HG03521 (cell line): ENCODE results near the gene MTHFD2L.
A peak's percentile ranks its signal among the peaks of the same experiment; 100 is the strongest.

Experiments used
- ATAC-seq: cut with Tn5 transposase; IDR thresholded peaks from one replicate; pipeline ENCODE4 v1.9.1; 2021; ENCODE audit warnings: mild to moderate bottlenecking, moderate library complexity; ENCODE audit not compliant: unreplicated experiment

The MTHFD2L gene

DNA sequence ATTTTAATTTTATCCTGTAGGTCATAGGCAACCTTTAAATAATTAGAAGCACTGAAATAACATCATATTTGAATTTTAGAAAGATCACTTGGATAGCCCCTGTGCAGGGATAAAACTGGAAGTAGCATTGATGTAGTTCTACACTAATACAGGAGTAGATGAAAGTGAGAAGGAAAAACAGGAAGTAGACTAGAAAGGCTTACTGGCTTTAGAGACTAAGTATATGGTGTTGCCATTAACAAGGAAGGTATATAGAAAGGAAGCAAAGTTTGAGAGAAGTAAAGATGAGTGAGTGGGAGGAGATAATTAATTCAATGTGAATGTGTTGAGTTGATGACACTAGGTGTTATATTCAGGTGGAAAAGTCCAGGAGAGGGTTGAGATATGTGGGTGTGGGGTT, 77.2 kb downstream of the MTHFD2L start:
- ATAC-seq = peak; percentile 69

DNA sequence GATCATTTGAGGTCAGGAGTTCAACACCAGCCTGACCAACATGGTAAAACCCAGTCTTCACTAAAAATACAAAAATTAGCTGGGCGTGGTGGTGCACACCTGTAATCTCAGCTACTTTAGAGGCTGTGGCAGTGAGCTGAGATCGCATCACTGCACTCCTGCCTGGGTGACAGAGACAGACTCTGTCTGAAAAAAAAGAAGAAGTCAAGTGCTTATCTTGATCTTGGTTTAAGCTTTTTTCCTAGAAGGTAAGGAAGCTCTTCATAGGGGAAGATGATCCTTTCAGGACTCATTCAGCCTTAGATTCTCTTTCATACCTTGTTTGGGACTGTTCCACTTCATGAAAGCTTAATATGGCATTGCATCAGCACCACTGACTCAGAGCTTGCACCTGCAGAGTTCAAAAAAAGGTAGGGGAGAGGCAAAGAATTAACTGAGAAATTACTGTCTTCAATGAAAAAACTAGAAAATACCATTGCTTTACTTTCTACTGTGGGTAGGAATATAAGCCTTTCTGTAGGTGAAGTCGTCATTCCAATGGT, 79.6 kb downstream of the MTHFD2L start:
- no peak for ATAC-seq

DNA sequence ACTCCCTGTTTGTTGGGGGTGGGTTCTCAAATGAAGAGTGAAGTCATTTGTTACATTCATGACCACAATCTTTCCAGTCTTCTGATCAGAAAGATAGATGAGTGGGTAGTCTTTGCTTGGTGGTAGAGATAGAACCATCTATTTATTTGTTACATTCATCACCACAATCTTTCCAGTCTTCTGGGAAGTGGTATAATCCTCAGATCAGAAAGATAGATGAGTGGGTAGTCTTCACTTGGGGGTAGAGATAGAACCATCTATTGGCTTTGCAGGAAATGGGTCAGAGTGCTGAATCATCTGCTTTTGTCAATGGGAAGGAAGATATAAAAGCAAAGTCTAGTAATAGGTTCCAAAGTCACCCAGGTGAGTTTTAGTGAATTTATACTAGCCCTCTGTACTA, 86.1 kb downstream of the MTHFD2L start:
- no peak for ATAC-seq

DNA sequence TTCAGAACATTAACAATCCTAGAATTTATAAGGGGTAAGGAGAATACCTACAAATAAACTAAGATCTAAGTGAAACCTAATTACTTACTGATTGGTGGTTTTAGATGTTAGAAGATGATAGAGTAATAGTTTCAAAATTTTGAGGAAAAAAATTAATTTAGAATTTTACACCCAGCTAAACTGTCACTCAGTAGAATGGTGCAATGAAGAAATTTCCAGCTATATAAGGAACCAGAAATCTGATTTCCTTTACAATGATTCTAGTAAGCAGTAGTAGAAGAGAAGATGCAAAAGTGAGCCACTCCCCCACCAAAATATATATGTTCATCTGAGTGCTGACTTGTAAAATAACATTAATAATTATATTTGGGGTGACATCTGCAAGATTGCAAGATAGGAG, 95.0 kb downstream of the MTHFD2L start:
- no peak for ATAC-seq

DNA sequence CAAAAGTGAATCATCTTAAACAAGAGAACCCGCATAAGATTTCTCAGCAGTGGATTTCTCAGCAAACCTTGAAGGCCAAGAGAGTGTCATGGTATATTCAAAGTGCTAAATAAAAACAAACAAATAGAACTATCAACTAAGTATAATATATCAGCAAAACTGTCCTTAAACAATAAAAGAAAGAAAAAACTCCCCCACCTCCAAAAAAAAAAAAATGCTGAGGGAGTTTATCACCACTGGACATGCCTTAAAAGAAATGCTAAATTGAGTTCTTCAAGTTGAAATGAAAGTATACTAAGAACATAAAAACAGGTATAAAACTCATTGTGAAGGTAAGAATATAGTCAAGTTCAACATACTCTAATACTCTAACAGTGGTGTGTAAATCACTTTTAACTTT, 96.5 kb downstream of the MTHFD2L start:
- ATAC-seq = no peak

DNA sequence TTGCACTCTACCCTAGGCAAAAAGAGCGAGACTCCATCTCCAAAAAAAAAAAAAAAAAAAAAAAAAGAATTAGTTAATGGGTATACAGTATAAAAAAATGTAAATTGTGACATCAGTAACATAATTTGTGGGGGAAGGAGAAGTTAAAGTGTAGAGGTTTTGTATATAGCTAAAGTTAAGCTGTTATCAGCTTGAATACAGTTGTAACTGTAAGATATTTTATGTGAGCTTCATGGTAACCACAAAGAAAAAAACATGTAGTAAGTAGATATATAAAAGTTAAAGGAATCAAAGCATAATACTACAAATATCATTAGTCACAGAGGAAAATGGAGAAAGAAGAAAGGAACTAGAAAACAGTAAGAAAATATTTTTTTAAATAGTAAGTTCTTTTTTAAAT, 97.2 kb downstream of the MTHFD2L start:
- no peak for ATAC-seq

DNA sequence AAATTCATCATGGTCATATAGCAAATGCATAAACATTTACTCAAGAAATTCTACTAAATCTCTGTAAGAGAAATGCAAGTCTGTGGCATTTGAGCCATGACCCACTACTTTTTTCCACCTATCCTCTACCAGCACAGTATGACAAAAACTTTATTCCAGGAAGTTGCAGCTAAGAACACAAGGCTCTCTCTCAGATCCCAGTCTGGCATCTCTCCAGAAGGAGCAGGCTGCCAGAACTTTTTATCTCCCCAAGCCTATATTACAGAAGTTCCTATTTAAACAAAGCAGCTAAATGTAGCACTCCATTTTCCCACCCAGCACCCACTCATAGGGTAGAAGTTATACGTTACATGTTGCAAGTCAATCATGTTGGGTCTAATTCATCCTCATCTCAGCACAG, 101.0 kb downstream of the MTHFD2L start:
- ATAC-seq = no peak

DNA sequence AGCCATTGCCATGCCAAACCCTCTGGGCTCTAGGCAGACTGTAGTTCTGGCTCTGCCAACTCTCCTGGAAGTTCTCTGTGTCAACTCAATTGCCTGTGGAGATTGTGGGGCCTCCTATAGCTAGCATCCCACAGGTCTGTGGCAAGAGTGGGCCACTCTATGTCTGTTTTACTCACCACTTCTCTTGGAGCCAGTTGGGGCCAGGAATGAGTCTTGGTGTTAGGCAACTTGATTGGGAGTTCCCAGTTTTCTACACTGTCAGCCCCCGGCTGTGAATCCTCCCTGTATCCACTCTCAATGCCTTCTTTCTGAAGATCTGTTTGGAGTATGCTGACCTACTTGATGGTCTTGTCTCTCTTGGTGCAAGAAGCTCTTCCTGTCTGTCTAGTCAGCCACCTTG, 102.1 kb downstream of the MTHFD2L start:
- no peak for ATAC-seq

DNA sequence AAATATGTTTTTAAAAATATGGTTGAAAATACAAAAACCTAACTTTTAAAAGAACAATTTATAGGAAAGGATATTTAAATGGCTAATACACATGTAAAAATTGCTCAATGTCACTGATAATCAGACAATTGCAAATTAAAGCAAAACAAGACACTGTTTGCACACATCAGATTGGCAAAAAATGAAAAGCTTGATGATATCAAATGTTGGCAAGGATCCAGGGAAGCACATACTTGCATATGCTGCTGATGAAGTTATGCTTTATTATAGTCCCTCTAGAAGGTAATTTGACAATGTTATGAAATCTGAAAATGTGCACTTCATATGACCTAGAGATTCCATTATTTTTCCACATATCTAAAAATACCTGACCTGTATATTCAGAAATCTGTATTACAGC, 104.6 kb downstream of the MTHFD2L start:
- ATAC-seq = no peak

DNA sequence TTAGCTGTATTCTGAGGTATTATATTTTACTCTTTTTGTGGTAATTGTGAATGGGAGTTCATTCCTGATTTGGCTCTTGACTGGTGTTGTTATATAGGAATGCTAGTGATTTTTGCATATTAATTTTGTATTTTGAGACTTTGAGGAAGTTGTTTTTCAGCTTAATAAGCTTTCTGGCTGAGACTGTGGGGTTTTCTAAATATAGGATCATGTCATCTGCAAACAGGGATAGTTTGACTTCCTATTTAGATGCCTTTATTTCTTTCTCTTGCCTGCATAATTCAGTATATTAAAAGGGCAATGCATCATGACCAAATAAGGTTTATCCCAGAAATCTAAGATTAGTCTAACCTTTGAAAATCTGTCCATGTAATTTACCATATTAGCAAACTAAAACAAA, 105.6 kb downstream of the MTHFD2L start:
- ATAC-seq = no peak

DNA sequence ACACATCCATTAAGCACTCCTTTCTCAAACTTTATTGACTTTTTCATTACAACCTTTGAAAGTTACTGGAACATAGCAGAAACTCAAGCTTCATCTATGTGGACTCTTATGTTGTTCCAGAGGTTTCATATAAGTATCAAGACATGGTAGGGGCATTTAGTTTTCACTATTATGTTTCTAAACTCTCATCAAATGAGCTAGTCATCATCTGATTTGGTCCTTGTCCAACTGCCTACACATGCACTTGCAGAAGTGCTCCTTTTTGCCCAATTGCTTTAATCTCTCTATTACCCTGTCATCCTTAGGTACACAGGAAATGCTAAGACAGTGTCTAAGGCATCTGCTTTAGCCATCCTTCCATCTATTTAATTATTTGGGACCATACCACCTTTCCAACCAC, 108.2 kb downstream of the MTHFD2L start:
- ATAC-seq = no peak

DNA sequence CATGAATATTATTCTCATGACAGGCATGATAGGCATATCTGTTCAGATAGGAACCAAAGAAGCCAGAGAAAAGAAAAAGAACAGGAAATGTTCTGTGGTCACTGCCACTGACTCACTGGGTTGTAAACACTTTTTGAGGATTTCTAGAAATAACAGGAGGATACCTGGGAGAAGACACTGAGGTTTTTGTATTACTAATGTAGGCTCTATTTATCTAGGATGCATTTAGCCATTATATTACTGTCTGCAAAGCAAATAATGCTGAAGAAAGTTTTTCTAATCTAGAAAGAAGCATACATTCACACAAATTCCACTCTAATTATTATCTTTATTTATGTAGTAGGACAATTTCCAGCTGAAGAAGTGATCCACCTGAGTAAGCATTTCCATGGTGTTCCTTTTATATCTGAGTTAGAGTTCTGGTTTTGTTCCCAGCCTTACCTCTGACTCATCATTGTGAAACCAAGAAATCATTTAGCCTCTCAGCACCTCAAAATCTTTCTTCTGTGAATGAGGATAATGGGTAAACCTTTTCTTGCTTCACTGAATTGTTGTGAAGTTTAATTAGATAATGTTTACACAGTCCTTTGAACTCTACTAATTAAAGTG, 110.2 kb downstream of the MTHFD2L start:
- ATAC-seq = no peak

DNA sequence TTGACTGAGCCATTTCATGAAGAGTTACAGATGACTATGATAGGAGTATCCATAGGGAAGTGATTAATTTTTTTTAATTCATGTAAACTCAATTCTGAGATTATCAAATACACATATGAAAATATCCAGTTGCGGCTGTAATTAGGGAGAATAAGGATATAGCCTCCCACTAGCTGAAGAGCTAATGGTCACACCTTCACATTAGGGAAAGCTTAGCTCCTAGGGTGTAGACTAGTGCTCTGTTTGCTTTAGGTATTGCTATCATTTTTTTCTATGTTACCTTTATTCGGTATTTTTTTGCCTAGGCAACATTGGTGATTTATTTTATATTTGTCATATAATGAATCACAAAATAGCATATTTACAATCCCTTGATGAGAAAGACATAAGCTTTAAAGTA, 110.7 kb downstream of the MTHFD2L start:
- ATAC-seq = no peak

DNA sequence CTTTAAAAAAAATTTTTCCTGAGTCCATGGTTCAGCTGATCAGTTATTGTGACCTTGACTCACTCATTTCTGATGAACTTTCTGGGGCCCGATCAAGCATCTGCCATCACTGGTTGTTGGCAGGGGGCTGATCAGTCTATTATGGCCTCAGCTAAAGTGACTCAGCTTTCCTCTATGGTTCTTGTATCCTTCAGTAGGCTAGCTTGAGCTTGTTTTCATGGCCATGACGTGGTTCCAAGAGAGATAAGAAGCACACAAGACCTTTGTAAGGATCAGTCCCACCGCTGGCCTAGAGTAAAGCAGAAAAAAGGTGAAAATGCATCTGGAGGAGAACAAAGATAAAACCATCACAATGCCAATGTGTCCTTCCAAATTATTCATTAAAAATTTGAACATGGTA, 120.6 kb downstream of the MTHFD2L start:
- no peak for ATAC-seq

DNA sequence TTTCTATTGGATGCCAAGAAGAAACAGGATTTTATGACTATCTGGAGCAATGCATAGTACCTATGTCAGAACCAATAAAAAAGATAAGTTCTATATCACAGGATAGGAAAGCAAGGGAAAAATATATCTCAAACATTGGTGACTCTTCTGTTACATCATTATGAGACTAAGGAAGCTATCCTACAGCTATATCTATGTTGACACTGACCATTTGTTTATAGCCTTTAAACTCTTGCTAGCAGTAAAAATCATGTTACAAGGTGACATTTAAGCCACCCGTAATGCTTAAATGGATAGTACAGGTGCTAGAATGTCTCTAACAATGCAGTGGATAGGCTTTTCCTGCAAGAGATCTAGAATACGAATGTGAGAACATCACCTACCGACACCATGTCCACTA, 121.8 kb downstream of the MTHFD2L start:
- ATAC-seq = no peak

DNA sequence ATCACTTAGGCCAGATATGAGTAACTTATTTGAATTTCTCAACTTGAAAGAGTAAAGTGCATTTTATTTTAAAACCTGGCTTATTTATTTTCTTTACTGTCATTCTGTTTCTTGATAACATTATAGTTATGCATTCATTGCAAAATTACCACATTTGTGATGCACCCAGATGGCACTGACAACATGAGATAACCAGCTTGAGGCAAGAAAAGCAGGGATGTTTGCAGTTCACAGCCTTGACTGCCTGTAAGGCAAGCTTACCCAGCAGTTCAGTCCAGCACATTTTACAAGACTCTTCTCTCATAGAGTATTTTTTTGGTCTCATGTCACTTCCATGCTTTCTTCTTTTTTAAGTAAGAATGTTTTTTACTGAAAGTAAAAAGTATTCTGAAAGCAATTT, 125.0 kb downstream of the MTHFD2L start:
- no peak for ATAC-seq

DNA sequence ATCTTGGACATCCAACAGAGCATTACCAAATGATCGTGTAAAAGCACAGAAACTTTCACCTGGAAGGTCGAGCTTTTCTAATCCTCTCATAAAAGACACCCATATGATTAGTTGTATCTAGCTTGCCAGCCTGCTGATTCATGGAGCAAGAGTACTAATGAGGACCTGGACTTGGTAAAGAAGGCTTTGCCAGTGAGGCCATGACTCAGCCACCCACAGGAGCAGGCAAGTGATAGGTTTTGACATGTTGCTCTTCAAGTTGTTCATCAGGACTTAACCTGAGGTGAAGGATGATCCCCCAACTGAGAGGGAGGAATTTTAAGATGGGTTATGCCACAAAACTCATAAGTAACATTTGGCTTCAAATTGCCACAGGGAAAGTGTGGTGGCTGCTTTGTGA, 125.7 kb downstream of the MTHFD2L start:
- no peak for ATAC-seq

DNA sequence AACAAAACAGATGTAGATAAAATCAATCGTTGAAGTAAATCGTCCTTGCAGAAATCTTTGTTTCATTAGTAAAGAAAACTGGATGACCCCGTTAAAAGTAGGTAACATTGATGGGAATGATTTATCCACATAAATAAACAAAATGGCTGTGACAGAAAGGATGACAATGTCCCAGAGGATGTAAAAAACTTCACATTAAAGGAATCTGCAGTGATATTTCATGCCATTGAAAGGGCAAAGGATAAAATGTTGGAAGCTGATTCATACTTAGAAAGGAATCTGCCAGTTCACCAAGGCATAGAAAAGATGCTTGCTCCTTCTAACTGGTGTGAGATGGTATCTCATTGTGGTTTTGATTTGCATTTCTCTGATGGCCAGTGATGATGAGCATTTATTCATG, 126.1 kb downstream of the MTHFD2L start:
- ATAC-seq = no peak

DNA sequence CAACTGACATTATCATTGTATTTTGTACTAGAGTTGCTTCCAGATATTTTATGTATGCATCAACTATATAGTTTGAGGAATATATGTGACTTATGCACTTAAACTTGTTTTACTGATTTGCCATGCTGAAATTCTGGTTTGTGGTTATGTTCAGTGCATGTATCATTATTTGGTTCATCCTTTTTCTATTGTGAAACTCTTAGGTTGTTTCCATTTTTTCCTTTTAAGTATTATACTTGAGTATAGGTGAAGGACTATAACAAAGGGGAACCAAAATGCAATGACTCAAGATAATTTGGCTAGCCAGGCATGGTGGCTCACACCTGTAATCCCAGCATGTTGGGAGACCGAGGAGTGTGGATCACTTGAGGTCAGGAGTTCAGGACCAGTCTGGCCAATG, 129.2 kb downstream of the MTHFD2L start:
- no peak for ATAC-seq

DNA sequence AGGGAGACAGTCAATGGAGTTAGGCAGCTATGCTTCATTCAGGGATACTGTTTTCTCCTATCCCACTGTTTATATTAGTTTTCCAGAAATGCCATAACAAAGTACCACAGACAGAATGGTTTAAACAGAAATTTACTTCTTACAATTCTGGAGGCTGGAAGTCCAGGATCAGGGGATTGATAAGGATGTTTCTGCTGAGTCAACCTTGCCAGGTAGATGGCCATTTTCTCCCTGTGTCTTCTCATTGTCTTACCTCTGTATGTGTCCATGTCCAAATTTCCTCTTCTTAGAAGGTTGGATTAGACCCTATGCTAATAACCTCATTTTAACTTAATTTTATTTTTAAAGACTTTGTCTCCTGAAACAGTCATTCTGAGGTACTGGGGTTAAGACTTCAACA, 129.9 kb downstream of the MTHFD2L start:
- no peak for ATAC-seq

DNA sequence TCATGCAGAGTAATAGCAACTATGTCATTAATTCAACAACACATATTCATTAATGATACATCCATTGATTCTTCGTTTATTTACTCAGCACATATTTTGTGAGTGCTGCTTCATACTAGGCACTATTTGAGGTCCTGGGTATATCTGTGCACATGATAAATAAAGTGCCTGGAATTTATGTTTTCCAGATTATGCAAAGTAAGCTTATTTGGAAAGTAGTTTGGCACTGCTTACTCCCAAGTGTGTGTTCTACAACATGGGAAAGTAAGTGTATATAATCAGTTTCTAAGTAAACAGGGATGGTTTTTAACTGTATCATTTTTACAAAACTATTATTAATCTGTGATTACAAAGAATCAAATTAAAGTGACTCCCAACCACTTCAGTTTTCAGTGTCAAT, 133.6 kb downstream of the MTHFD2L start:
- no peak for ATAC-seq

DNA sequence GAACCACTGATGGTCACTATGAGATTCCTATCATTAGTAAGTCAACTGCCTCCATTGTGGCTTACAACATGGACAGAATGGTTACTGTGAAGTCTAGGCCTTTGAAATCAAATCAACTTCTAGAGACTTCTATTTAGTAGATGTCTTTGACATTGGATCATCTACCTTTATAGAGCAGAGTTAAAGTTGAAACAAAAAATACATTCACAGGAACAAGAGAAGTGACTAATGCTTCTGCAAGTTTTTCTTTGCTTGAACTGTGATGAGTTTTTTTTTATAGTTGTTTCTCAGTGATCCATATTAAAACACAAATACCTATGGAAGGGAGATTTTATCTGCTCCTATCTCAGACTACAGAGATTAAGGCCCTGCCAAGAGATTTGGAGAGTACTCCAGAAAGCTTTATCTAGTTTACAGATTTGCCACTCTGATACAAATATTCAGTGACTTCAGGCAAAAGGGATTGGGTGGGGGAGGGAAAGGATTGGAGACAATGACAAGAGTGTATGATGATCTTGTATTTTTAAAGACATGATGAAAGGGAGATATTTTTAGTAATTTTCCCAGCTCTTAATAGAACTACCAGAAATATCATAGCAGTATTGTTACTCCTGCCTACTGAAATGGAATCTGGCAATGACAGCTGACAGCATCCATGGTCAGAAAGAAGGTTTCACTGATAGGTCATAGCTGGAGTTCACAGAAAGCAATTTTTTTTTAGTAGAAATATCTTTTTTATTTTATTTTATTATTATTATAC, 134.4 kb downstream of the MTHFD2L start:
- ATAC-seq = no peak

DNA sequence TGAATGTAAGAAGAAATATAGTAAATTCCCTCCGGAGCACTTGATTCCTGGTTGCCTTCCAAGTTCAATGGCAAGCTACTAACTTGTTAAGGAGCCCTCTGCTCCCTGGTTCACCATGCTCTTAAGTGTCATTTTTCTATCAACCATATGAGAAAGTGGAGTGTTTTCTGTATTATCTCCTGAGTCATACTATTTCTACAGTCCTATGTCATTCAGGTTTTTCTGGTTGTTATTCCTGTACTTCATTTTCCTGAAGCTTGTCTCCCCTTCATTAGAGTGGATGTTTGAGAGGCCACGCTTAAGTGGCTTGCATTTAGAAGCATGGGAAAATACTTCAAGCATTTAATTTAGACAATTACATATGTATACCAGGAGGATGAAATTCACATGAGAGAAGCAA, 135.6 kb downstream of the MTHFD2L start:
- no peak for ATAC-seq
